ENCODE measurements around the gene DPM2.

DPM2 gene

DNA sequence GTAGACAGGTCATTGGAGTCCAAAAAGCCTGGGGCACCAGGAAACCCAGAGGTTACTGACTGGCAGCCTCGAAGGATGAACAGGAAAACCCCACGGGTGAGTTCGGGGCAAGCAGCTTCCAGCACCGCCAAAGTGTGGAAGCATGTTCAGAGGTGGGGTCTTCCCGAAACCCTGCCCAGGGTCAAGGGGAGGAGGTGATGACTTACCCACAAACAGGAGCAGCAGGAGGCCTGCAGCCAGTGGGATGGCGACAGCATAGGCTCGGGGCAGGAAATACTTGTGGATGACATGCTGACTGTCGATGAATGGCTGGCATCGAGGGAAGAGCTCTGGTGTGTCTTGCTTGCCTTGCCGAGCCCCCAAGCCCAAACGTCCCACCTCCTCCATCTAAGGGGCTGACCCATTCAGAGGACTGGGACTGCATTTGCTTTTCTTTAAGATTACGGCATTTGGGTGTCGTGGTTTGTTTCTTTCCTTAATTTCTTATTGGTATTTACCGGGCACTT is 1.3 kb downstream of the DPM2 start:
- DNase-seq (ENCODE audit: low spot score): no peak

GRCh38 chr9:127935765-127936221 is 1.9 kb downstream of the DPM2 start:
- DNase-seq (ENCODE audit: low spot score): no peak

GRCh38 chr9:127934986-127935385 is 2.7 kb downstream of the DPM2 start:
- no peak for DNase-seq (ENCODE audit: low spot score)

DNA sequence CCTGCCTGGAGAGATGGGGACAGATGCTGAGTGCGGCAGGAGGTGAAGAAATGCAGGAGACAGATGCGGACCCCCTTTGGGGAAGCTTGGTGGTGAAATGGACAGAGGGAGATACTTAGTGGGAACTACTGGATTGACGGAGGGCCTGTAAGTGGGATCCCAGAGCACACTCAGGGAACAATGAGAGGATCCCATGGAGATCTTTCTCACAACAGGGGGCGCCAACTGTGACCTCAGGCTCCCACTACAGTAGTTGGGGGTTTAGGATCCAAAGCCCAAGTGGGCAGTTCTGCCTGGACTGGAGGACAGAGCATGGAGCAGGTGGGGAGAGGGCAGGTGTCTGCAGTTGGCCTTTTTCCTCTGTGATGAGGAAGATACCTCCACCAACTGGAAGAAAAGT is 3.4 kb downstream of the DPM2 start:
- DNase-seq (ENCODE audit: low spot score): no peak

DNA sequence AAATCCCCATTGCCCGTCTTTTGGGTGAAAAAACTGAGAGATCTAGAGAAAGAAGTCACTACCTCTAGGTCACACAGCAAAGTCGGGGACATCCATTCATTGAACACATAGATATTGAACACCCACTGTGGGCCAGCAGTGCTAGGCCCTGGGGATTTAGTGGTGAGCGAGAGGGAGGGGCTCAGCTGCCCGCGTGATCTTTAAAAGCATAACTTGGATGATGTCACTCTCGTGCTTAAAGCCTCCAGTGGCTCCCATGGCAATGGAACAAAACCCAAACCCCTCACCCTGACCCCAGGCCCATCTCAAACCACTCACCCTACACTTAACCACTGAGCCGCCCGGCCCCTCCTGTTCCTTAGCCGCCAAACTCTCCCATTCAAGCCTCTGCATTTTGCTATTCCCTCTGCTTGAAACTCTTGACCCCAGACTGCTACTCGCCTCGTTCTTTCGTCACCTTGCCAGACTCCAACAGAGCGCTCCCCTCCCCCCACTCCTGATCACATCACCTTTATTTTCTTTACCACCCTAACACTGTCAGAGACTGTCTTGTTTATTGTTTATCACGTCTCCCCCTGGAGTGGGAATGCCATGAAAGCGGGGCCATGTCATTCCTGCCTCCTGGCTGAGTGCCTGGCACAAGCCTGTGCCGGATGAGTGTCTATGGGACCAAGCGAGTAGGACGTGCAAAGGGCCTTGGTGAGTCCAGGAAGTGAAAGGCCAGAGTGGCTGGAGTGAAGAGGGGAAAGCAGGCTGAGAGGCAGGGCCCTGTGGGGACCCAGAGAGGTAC is 6.4 kb downstream of the DPM2 start:
- DNase-seq (ENCODE audit: low spot score): no peak

DNA sequence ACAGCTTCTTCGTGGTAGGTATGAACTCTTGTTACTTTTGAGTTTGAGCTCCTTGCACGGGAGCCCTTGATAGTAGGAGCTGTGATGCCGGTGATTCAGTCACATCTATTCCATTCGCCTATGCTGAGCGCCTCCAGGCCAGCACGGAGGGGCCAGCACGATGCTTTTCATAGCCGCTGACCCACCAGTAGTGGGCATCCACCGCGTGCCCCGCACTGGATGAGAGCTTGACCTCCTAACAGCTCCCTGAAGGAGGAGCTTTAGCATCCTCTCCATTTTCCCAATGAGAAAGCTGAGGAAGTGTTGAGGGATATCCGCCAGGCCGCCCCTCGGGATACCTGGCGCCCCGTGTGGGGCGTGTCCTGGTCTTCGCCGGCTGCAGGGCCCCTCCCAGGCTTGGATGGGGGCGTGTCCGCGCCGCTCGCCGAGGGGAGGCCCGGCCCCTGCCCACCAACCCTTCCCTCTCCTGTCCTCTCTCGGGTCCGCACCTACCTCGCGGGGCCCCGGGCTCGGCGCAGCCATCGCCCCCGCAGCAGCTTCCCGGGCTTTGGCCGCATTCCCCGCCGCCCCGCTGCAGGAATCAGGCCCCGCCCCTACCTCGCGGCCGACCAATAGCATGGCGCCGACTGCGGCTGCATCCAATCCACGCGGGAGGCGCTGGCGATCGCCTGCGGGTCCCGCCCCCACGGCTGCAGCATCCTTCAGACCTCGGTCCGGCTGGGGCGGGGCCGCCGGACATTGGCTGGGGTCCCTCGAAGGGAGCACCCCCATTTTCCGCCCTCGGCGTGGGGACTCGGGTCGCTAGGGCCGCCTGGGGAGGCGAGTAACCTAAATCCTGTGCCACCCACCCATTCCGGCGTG is 7.2 kb downstream of the DPM2 start, which contains the start of gene PIP5KL1:
TSS of gene PIP5KL1 (minus strand) at position 547 of the 861 bp plus-strand sequence. CDS start at position 522, 25 bp downstream.
- peak; percentile 97 for DNase-seq (ENCODE audit: low spot score)

- no peak for DNase-seq (ENCODE audit: low spot score)
Observed at GRCh38 chr9:127929625-127929979, 8.1 kb downstream of the DPM2 start.

DNA sequence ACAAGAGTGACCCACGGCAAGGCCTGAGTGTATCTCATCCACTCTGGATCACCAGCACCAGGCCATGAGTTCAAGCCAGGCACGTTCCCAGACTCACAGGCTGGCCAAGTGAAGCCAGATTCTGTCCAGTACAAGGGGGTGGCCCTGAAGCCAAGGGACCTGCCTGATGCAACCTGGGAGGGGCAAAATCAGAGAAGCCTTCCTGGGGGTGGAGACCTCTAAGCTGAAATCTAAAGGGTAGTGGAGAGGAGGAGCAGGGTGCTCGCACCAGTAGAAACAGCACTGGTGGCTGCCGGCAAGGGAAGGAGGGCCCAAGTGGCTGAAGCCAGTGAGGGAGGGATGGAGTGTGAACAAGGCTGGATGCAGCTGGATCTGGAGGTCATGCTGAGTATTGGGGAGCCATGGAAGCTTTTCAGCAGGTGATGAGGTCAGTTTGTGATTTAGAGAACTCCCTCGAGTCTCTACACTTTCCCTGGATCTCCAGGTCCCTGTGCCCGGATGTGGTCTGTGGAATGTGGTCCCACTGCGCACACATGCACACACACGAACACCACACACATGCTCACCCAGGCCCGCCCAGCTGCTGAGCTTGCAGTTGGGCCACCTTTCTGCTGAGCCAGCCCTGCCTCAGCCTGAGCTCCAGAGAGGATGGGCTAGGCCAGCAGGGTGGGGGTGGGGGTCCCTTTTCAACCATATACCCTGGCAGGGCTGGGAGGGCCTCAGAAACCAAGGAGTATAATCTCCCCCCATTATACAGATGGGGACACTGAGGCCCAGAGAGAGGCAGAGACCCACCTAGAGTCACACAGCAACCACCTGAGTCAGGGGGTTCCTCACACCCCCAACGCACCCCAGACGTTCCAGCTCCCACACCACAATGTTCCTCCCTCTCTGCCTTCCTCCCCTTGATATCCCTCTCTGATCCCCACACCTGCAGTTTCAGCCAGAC is 8.7 kb downstream of the DPM2 start:
- no peak for DNase-seq (ENCODE audit: low spot score)

- DNase-seq (ENCODE audit: low spot score): peak; percentile 29
Observed at GRCh38 chr9:127927988-127928675, 9.5 kb downstream of the DPM2 start.

DNA sequence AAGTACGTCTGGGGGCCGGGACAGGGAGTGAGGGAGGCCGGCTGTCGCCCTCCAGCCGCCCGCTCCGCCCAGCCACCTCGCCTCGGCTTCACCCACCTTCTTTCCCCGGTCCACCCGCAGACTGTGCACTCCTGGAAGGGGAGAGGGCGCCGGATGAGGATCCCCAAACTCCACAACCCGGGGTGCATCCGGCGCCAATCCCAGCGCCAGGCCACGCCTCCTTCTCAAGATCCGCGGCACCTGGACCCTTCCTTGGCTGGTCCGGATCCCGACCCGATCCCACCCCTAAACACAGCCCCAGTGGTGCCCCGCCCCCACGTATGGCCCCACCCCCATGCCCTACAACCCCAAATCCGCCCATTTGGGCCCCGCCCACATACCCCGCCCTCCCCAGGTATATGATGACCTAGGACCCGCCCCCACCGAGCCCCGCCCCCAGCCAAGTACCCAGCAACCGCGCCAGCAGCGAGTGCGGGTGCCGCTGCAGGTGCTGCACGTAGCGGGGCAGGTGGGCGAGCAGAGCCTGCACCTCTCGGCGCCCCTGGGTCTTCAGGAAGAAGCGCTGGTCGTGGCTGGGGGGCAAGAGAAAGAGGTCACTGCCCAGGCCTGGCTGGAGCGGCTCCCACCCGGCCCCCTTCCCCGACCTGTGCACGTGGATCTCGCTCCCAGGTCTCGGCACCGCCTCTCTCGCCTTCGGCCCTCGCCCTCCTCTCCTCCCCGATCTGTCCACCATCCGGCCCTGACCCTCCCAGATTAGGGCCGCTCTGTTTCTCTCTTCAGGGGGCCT is 10.3 kb downstream of the DPM2 start:
- DNase-seq (ENCODE audit: low spot score): peak; percentile 91

DNA sequence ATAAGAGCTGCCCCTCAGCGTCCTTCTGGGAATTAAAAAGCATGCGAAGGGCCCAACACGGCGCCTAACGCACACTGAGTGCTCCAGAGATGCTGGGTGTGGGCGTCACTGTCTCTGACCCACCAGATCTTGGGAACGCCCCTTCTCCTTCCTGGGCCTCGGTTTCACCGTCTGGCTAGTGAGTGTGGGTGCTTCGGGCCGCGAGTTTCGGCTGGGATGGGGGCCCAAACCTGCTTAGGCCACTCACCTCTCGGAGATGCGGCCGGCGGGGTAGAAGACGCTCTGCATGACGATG is 10.8 kb downstream of the DPM2 start:
- no peak for DNase-seq (ENCODE audit: low spot score)

- DNase-seq (ENCODE audit: low spot score): no peak
Observed at GRCh38 chr9:127925959-127926905, 11.4 kb downstream of the DPM2 start.

DNA sequence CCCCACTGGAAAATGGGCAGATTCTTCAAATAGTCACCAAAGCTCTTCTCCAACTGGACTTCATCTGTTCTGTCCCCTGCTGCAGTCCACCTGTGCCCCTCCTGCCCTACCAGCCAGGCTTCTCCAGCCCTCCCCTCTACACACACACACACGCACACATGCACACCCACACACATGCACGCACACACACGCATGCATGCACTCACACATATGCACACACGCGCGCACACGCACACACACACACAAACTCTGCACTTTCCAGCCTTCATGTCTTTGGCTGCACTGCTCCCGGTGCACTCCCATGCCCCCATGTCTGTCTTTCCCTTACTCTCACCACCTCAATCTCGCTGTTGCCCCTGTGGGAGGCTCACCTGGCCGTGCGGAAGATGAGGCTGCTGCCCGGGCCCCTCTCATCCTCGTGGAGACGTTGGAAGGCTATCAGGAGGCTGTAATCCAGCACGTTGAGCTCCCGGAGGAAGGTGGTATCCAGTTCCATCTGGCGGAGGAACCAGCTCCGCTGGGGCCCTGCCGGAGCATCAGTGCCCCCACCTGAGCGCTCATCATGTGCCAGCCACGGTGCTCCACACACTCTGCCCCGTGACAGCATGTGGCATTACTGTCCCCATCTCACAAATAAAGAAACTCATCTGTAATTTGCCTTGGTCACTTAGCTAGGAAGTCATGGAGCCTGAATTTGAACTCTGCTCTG is 12.8 kb downstream of the DPM2 start:
- DNase-seq (ENCODE audit: low spot score): no peak

GRCh38 chr9:127923771-127924170 is 13.9 kb downstream of the DPM2 start:
- DNase-seq (ENCODE audit: low spot score): no peak

DNA sequence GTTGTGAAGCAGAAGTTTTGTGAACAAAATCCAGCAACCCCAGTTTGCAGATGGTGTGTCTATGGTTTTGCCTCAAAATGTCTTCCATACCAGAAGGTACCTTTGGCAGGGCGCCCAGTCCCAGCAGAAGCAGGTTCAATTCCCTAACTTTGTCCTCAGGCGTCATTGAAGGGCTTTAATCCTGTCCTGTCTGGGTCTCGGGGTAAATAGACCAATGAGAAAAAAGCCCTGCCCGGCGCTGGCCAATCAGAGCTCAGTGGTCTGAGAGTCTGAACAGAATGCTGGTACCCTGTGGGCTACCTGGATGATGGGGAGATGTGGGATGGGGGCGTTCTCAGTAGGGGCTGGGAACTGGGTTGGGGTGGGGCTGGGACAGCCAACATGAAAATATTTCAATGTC is 14.6 kb downstream of the DPM2 start:
- peak; percentile 60 for DNase-seq (ENCODE audit: low spot score)

- DNase-seq (ENCODE audit: low spot score): peak; percentile 81
Observed at GRCh38 chr9:127921557-127922120, 16.0 kb downstream of the DPM2 start.

- DNase-seq (ENCODE audit: low spot score): no peak
Observed at GRCh38 chr9:127920794-127921193, 16.9 kb downstream of the DPM2 start.

- DNase-seq (ENCODE audit: low spot score): no peak
Observed at GRCh38 chr9:127919253-127919815, 18.3 kb downstream of the DPM2 start.
